ENCODE measurements around the gene RSF1.

RSF1 gene

GRCh38 chr11:77806993-77807392, 13.5 kb downstream of the RSF1 start:
- no peak for DNase-seq

GRCh38 chr11:77806415-77806814, 14.1 kb downstream of the RSF1 start:
- DNase-seq = no peak

- DNase-seq = no peak
Observed at GRCh38 chr11:77801477-77801876, 19.0 kb downstream of the RSF1 start.

GRCh38 chr11:77800449-77800848, 20.1 kb downstream of the RSF1 start:
- no peak for DNase-seq

GRCh38 chr11:77799338-77799737, 21.2 kb downstream of the RSF1 start:
- DNase-seq = no peak

- DNase-seq = no peak
Observed at GRCh38 chr11:77793972-77794371, 26.6 kb downstream of the RSF1 start.

- no peak for DNase-seq
Observed at GRCh38 chr11:77791301-77791700, 29.2 kb downstream of the RSF1 start.

- DNase-seq = no peak
Observed at GRCh38 chr11:77789731-77790476, 30.6 kb downstream of the RSF1 start.

- no peak for DNase-seq
Observed at GRCh38 chr11:77789061-77789730, 31.3 kb downstream of the RSF1 start.

- no peak for DNase-seq
Observed at GRCh38 chr11:77784572-77784971, 36.0 kb downstream of the RSF1 start.

- no peak for DNase-seq
Observed at GRCh38 chr11:77783025-77783424, 37.5 kb downstream of the RSF1 start.

GRCh38 chr11:77779935-77780334, 40.6 kb downstream of the RSF1 start:
- no peak for DNase-seq

GRCh38 chr11:77778549-77778948, 42.0 kb downstream of the RSF1 start:
- no peak for DNase-seq

GRCh38 chr11:77778118-77778517, 42.4 kb downstream of the RSF1 start:
- DNase-seq = no peak

GRCh38 chr11:77776455-77776854, 44.1 kb downstream of the RSF1 start:
- no peak for DNase-seq

- no peak for DNase-seq
Observed at GRCh38 chr11:77775936-77776335, 44.6 kb downstream of the RSF1 start.

GRCh38 chr11:77771135-77771534, 49.4 kb downstream of the RSF1 start:
- no peak for DNase-seq

GRCh38 chr11:77770629-77771028, 49.9 kb downstream of the RSF1 start:
- no peak for DNase-seq

- DNase-seq = no peak
Observed at GRCh38 chr11:77762426-77762825, 58.1 kb downstream of the RSF1 start.

- no peak for DNase-seq
Observed at GRCh38 chr11:77761491-77761890, 59.0 kb downstream of the RSF1 start.

- no peak for DNase-seq
Observed at GRCh38 chr11:77758331-77758730, 62.2 kb downstream of the RSF1 start.

GRCh38 chr11:77753230-77753629, 67.3 kb downstream of the RSF1 start:
- DNase-seq = no peak

- DNase-seq = no peak
Observed at GRCh38 chr11:77752516-77752915, 68.0 kb downstream of the RSF1 start.

GRCh38 chr11:77750394-77751156, 69.9 kb downstream of the RSF1 start:
- no peak for DNase-seq
